Activated CD8-positive, alpha-beta memory T cell treated with anti-CD3 and anti-CD28 coated beads for 36 hours (primary cell): ENCODE results near the gene PFN4. TPM values are rescaled to one million over a fixed set of nuclear protein-coding genes. Genes with fewer than 3 reads are reported as not detected.

Source experiments
- CTCF ChIA-PET: fragments of 350-600 bp; sonication (Branson Sonifier 250); formaldehyde crosslinking; loops from one replicate; lab custom pipeline; 2021; ENCODE audit warnings: antibody characterized with exemption; lab: Charles Lee
- POLR2A ChIA-PET: fragments of 350-600 bp; sonication (Branson Sonifier 250); formaldehyde crosslinking; loops from one replicate; lab custom pipeline; 2021; ENCODE audit warnings: antibody characterized with exemption; lab: Charles Lee
- total RNA-seq, 2 experiments: library from RNA; stranded (reverse); gene quantifications; one replicate each; pipeline ENCODE4 v1.2.3, GENCODE V29; 2021

The PFN4 gene
- total RNA-seq, 2 experiments from 2014 or later: 0.40 TPM; not detected in 1

GRCh38 chr2:24085200-24085489 lies 38.0 kb downstream of the PFN4 start:
- ChIA-PET POLR2A (interaction anchor here (1.9 kb wide), 1 partner anchor 158 kb away, joined by 10 read pairs; the partner anchor contains the start of gene ATAD2B), CTCF (interaction anchor here (0.6 to 3.0 kb wide), 11 partner anchors 9 to 215 kb away, joined by 3 to 22 read pairs (median 5); partner anchors contain the start of genes ATAD2B and SF3B6)

GRCh38 chr2:24084386-24085199 lies 38.5 kb downstream of the PFN4 start, which contains the start of gene TP53I3:
Gene TP53I3 (minus strand): TSS chr2:24084834. CDS start chr2:24084326, 508 bp downstream.
- POLR2A ChIA-PET: interaction anchor here (0.6 to 1.9 kb wide), 4 partner anchors 8 to 185 kb away, joined by 3 to 10 read pairs (median 4); partner anchors contain the start of genes ATAD2B and SF3B6
- CTCF ChIA-PET: interaction anchor here (0.6 to 3.0 kb wide), 27 partner anchors 9 to 261 kb away, joined by 3 to 22 read pairs (median 5); partner anchors contain the start of genes ATAD2B, FKBP1B, SF3B6 and WDCP

- POLR2A ChIA-PET: interaction anchor here (0.6 to 1.9 kb wide), 4 partner anchors 7 to 184 kb away, joined by 3 to 10 read pairs (median 4); partner anchors contain the start of genes ATAD2B and SF3B6
- CTCF ChIA-PET: interaction anchor here (0.6 to 3.0 kb wide), 24 partner anchors 8 to 260 kb away, joined by 3 to 22 read pairs (median 5); partner anchors contain the start of genes ATAD2B, FKBP1B, SF3B6 and WDCP
Observed at GRCh38 chr2:24083567-24084385, 39.4 kb downstream of the PFN4 start.

- ChIA-PET CTCF (interaction anchor here (1.5 to 3.0 kb wide), 9 partner anchors 10 to 259 kb away, joined by 3 to 22 read pairs (median 7); partner anchors contain the start of genes ATAD2B and FKBP1B), POLR2A (interaction anchor here (1.9 kb wide), 1 partner anchor 156 kb away, joined by 10 read pairs; the partner anchor contains the start of gene ATAD2B)
Observed at GRCh38 chr2:24082787-24083566, 40.2 kb downstream of the PFN4 start.

- ChIA-PET CTCF (no interaction called here), POLR2A (no interaction called here)
Observed at GRCh38 chr2:24080701-24081100, 42.4 kb downstream of the PFN4 start.

GRCh38 chr2:24077879-24078278 lies 45.3 kb downstream of the PFN4 start:
- ChIA-PET CTCF (interaction anchor here (1.2 kb wide), 1 partner anchor 150 kb away, joined by 4 read pairs; the partner anchor contains the start of gene ATAD2B), POLR2A (no interaction called here)

- CTCF ChIA-PET: interaction anchor here (1.2 to 1.4 kb wide), 2 partner anchors 150 to 151 kb away, joined by 4 to 7 read pairs; partner anchors contain the start of gene ATAD2B
- POLR2A ChIA-PET: interaction anchor here (1.3 kb wide), 1 partner anchor 30 kb away, joined by 8 read pairs; the partner anchor contains the start of gene WDCP
Observed at GRCh38 chr2:24077535-24077877, 45.6 kb downstream of the PFN4 start.

GRCh38 chr2:24076849-24077534 lies 46.1 kb downstream of the PFN4 start:
- CTCF ChIA-PET: interaction anchor here (1.2 to 1.9 kb wide), 4 partner anchors 8 to 150 kb away, joined by 3 to 9 read pairs (median 6); partner anchors contain the start of genes ATAD2B, TP53I3 and WDCP
- POLR2A ChIA-PET: interaction anchor here (0.6 to 1.5 kb wide), 7 partner anchors 7 to 252 kb away, joined by 3 to 10 read pairs (median 5); partner anchors contain the start of genes ATAD2B, FKBP1B, TP53I3 and WDCP

- POLR2A ChIA-PET: interaction anchor here (0.6 to 1.5 kb wide), 10 partner anchors 8 to 251 kb away, joined by 3 to 10 read pairs (median 4); partner anchors contain the start of genes ATAD2B, FAM228B, FKBP1B and TP53I3
Observed at GRCh38 chr2:24075915-24076848, 47.0 kb downstream of the PFN4 start, which contains the start of gene SF3B6. Gene SF3B6 (minus strand): TSS chr2:24076326. CDS start chr2:24076229, 97 bp downstream.

GRCh38 chr2:24075259-24075658 lies 47.9 kb downstream of the PFN4 start:
- CTCF ChIA-PET: interaction anchor here (1.9 kb wide), 1 partner anchor 9 kb away, joined by 5 read pairs; the partner anchor contains the start of gene TP53I3
- POLR2A ChIA-PET: interaction anchor here (0.7 kb wide), 2 partner anchors 9 to 135 kb away, joined by 3 to 4 read pairs; partner anchors contain the start of genes TP53I3 and UBXN2A

More at GRCh38 chr2:24075915-24076848, 47.0 kb downstream of the PFN4 start, which contains the start of gene SF3B6:
- CTCF ChIA-PET: interaction anchor here (1.2 to 1.9 kb wide), 4 partner anchors 8 to 149 kb away, joined by 3 to 9 read pairs (median 6); partner anchors contain the start of genes ATAD2B, TP53I3 and WDCP

- ChIA-PET POLR2A (no interaction called here), CTCF (interaction anchor here (1.5 to 1.8 kb wide), 2 partner anchors 11 to 26 kb away, joined by 3 to 11 read pairs; partner anchors contain the start of genes TP53I3 and WDCP)
Observed at GRCh38 chr2:24073816-24074215, 49.3 kb downstream of the PFN4 start.

GRCh38 chr2:24072259-24072658 lies 50.9 kb downstream of the PFN4 start:
- ChIA-PET POLR2A (no interaction called here), CTCF (interaction anchor here (1.8 kb wide), 1 partner anchor 12 kb away, joined by 11 read pairs; the partner anchor contains the start of gene TP53I3)

GRCh38 chr2:24065341-24065740 lies 57.8 kb downstream of the PFN4 start:
- ChIA-PET POLR2A (no interaction called here), CTCF (interaction anchor here (2.1 kb wide), 1 partner anchor 19 kb away, joined by 7 read pairs; the partner anchor contains the start of gene TP53I3)
